Ovary (tissue), 9 donors: Measurements from ENCODE around the gene CMTM1. TPM values are rescaled to one million over a fixed set of nuclear protein-coding genes. Genes with fewer than 3 reads are reported as not detected.

Experiments
- DNase-seq, 5 donors: peaks; one replicate each; pipeline ENCODE4 v3.0.0-alpha.2; 2019 to 2020
- H3K27ac ChIP-seq, 2 donors: fragments of 200-600 bp; one replicate each; pipeline versions ENCODE4 v1.5.1 to v1.8.0; 2019 to 2022
- H3K27me3 ChIP-seq: fragments of 200-600 bp; one replicate; pipeline ENCODE4 v1.8.0; 2022
- H3K36me3 ChIP-seq: fragments of 200-600 bp; sonication (generic); one replicate; pipeline ENCODE4 v1.5.1; 2019
- H3K4me1 ChIP-seq: one replicate; pipeline ENCODE4 v1.8.1; 2013; ENCODE audit warnings: mild to moderate bottlenecking, moderate library complexity; ENCODE audit not compliant: insufficient read depth
- H3K4me3 ChIP-seq: fragments of 200-600 bp; sonication (generic); one replicate; pipeline ENCODE4 v1.5.1; 2017
- H3K9me3 ChIP-seq, 2 donors: fragments of 200-600 bp in 1 of 2; sonication (generic) in 1 of 2; one replicate each; pipeline versions ENCODE4 v1.5.1 to v1.8.1; 2013 to 2019; ENCODE audit warnings: mild to moderate bottlenecking in 1 of 2, moderate library complexity in 1 of 2
- CTCF ChIP-seq, 3 donors: fragments of 450-650 bp in 2 of 3; fragments of 200-600 bp in 1 of 3; IDR thresholded peaks; one replicate each; pipeline versions ENCODE4 v1.5.1 to v1.8.0; 2016 to 2022; ENCODE audit warnings: antibody characterized with exemption in 3 of 3, mild to moderate bottlenecking in 1 of 3
- EP300 ChIP-seq: sonication (generic); formaldehyde crosslinking; IDR thresholded peaks from one replicate; pipeline ENCODE4 v1.6.1; 2017; ENCODE audit warnings: antibody characterized with exemption
- POLR2A ChIP-seq: fragments of 450-650 bp; IDR thresholded peaks from one replicate; pipeline ENCODE4 v1.6.1; 2017; ENCODE audit warnings: antibody characterized with exemption, mild to moderate bottlenecking, moderate library complexity
- WGBS, 3 donors: extraction: QIAGEN DNeasy Blood & Tissue Kit in 1 of 3; methylation state at CpG; one replicate each; pipeline versions ENCODE4 v1.1.5 to v1.1.7; 2013 to 2017; 5-methylcytosine and 5-hydroxymethylcytosine counted together
- intact Hi-C, 4 donors: fragments of 100-400 bp; cut with DNase I; formaldehyde crosslinking; loops; one replicate each; pipeline versions ENCODE4 v1.11.0 to v1.15.1; 2022 to 2023
- polyA plus RNA-seq, 2 donors: library from polyadenylated mRNA; stranded (reverse); fragments of 200-250 nt in 1 of 2; fragments of 350-450 nt in 1 of 2; fragmentation: Illumina TruSeq in 1 of 2; extraction: RNeasy Lipid Tissue Mini Kit (QIAGEN cat#74804) in 1 of 2; gene quantifications; one replicate each; pipeline ENCODE4 v1.2.3, GENCODE V29; 2013 to 2014
- total RNA-seq, 7 donors: library from RNA; depleted of rRNA in 2 of 7; stranded (reverse); fragments of >200 nt in 2 of 7; fragmentation: NEBNext Ultra II Directional in 3 of 7; extraction: Animal tissue kit (Norgen Biotek cat#: 25700) in 3 of 7; gene quantifications; one replicate each; pipeline versions ENCODE4 v1.1.0 to v1.2.4, GENCODE V29; 2016 to 2023
- donor health status: DM: no; HTN: no; CAD: no; lungs with moderate emphysema.
- donor health status: DM: no; HTN: no; CAD: no.
- donor health status: Bipolar disorder and iron deficiency.
- donor health status: DM: yes; HTN: yes; CAD: no.
- donor health status: DM: no; HTN: no; CAD: no.
- donor health status: DM: yes; HTN: yes; CAD: no.

CMTM1 gene
- total and polyA plus RNA-seq, 9 donors: 0.22 to 7.1 (median 3.6) TPM

GRCh38 chr16:66612422-66612821 lies 46.2 kb downstream of the CMTM1 start:
- Histone ChIP-seq H3K4me1 (peaks cover 3% of the 10 kb centered on the region), H3K9me3 (no peaks in the 10 kb centered on the region), H3K27ac (no peak overlapping the region), H3K27me3 (no peaks in the 10 kb centered on the region), H3K36me3 (no peaks in the 10 kb centered on the region), H3K4me3 (no peak overlapping the region)
- WGBS, 3 donors: 79 to 85% (median 80%) methylated on average over 14 of the region's 14 CpGs
- TF ChIP-seq EP300 (no peak), POLR2A (no peak), CTCF (IDR thresholded peaks at IDR 0.05) (no peak)
- DNase-seq: no peak
- intact Hi-C loops: loop anchor here in 1 of 4 donors (5.0 kb wide), 1 partner anchor 255 kb away; no protein-coding TSS in a partner anchor

- Histone ChIP-seq H3K9me3 (no peaks in the 10 kb centered on the region), H3K27me3 (no peaks in the 10 kb centered on the region), H3K27ac (no peak overlapping the region), H3K36me3 (no peaks in the 10 kb centered on the region), H3K4me1 (peaks cover 3% of the 10 kb centered on the region), H3K4me3 (no peak overlapping the region)
- DNase-seq: no peak
- WGBS, 3 donors: 78 to 85% (median 78%) methylated on average over 12 of the region's 12 CpGs
- intact Hi-C loops: loop anchor here in 1 of 4 donors (5.0 kb wide), 1 partner anchor 253 kb away; no protein-coding TSS in a partner anchor
- TF ChIP-seq EP300: no peak
- TF ChIP-seq CTCF (IDR thresholded peaks at IDR 0.05): no peak
- no peak for TF ChIP-seq POLR2A
Observed at GRCh38 chr16:66614161-66614802, 48.0 kb downstream of the CMTM1 start.

- WGBS, 3 donors: 85 to 91% (median 89%) methylated on average over 4 of the region's 4 CpGs
- Histone ChIP-seq H3K4me1 (peaks cover 3% of the 10 kb centered on the region), H3K27ac (no peak overlapping the region), H3K4me3 (no peak overlapping the region), H3K9me3 (no peaks in the 10 kb centered on the region), H3K36me3 (no peaks in the 10 kb centered on the region), H3K27me3 (no peaks in the 10 kb centered on the region)
- DNase-seq: no peak
- intact Hi-C loops: no loop called here
- TF ChIP-seq EP300 (no peak), CTCF (IDR thresholded peaks at IDR 0.05) (no peak), POLR2A (no peak)
Observed at GRCh38 chr16:66616169-66616568, 49.9 kb downstream of the CMTM1 start.

GRCh38 chr16:66616592-66616991 lies 50.4 kb downstream of the CMTM1 start:
- H3K27me3 ChIP-seq: no peaks in the 10 kb centered on the region
- no peak overlapping the region for H3K4me3 ChIP-seq
- TF ChIP-seq CTCF (IDR thresholded peaks at IDR 0.05): no peak
- no peak for TF ChIP-seq POLR2A
- no peak for TF ChIP-seq EP300
- intact Hi-C loops: no loop called here
- no peaks in the 10 kb centered on the region for H3K9me3 ChIP-seq
- DNase-seq: no peak
- H3K4me1 ChIP-seq: peaks cover 3% of the 10 kb centered on the region
- 65 to 69% (median 67%) methylated on average over 9 of the region's 9 CpGs for WGBS, 3 donors
- no peaks in the 10 kb centered on the region for H3K36me3 ChIP-seq
- H3K27ac ChIP-seq: no peak overlapping the region
